Middle frontal gyrus (tissue), 1 donor: ENCODE measurements around the gene PHF20.
"Not testable (repeated sequence)": the region's sequence is repeated elsewhere in the genome, so short reads cannot be mapped to it uniquely, and the experiment has no call there.

ENCODE experiments used
- DNase-seq: peaks from one replicate; pipeline ENCODE4 v3.0.0-alpha.2; 2015; ENCODE audit warnings: low spot score; ENCODE audit errors: extremely low spot score

The PHF20 gene

DNA sequence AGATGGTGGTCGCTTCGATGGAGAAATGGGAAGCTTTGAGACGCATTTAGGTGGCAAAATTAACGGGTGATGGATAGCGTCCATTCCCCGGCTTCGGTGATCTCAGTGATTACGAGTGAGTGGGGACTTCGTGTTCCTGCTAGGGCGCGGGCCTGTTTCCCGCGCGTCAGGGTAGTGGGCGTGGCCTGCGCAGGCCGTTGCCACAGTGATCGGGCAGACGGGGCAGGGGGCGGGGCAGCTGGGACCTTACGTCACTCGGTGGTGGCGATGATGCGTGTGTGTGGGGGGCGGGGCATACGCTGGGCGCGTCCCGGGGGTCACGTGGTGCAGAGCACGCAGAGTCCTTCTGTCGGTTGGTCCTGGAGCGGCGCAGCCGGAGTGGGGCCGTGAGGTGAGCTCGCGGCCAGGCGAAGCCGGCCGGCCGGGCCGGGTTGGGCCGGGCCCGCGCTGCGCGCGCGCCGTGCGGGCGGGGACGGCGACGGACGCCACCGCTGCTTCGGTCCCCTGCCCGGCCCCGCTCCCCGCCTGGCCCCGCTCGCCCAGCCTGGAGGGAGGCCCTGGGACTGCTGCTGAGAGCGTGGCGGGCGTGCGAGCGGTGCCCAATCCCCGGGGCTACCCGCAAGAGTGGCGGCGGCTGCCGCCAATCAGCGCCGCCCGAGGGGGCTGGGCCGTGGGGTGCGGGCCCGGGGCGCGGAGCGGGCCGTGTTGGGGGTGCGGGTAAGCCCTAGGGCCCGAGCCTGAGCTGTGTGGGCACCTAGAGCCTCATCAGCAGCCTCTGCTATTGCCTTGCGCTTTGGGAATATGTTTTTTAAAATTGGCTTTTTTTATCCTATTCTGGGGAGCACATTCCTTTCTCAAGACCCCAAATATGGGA is at the start of gene PHF20:
TSS of gene PHF20 (plus strand) at position 327 of the 874 bp plus-strand sequence. CDS start 29,508 bp downstream, outside the sequence.
- DNase-seq: peak; percentile 86

DNA sequence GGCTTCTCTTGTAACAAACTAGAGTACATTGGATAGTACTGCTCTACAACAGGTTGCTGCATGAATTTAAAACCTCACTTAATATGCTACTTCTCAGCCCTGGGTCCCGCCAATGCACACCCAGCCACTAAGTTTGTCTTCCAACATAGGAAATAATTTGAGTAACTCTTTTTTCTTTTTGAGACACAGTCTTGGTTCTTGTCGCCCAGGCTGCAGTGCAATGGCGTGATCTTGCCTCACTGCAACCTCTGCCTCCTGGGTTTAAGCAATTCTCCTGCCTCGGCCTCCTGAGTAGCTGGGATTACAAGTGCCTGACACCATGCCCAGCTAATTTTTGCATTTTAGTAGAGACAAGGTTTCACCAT is 48.6 kb upstream of the PHF20 start:
- DNase-seq: not testable (repeated sequence)

GRCh38 chr20:35723652-35724320 is 48.0 kb upstream of the PHF20 start:
- not testable (repeated sequence) for DNase-seq

GRCh38 chr20:35724321-35725230 is 47.2 kb upstream of the PHF20 start:
- no peak for DNase-seq

- DNase-seq: no peak
Measured at GRCh38 chr20:35726842-35727711, 44.7 kb upstream of the PHF20 start.

- DNase-seq: no peak
Measured at GRCh38 chr20:35729283-35729807, 42.5 kb upstream of the PHF20 start.

GRCh38 chr20:35729836-35730582 is 41.8 kb upstream of the PHF20 start:
- no peak for DNase-seq

DNA sequence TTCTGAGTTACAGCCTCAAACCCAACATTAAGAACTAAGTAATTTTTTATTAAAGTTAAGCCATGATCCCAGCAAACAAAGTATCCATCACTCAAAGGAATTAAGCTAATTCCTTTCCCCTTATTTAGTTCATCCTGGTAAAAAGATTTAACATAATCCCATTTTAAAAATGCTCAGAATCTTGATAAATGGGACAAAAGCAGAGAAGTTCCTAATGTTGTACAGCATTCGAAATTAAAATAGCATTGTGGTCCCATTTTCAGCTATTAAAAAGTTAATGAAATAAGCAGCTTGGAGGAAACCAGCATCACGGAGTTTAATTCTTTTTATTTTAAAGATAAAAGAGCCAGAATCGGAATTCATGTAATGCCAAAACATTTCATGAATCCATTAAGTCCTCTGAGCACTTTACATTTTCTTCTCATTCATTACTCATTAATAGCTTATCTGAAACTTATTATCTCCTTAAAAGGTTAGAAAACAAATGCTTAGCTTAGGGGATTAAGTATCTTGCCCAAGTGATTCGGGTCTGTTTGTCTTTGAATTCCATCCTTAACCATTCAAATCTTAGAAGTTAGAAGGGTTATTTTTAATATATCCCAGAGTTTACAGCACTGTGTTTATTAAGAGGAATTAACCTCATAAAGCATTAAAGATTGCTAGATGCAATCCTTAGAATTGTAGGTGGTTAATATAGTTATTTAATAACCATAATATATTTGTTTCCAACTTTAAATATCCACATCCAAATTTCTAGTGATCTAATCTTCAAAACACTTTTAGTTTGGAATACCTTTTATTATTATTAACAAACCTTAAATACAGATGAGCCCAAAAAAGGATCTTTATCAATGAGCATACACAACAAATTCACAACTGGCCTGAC is 41.0 kb upstream of the PHF20 start:
- DNase-seq: no peak

DNA sequence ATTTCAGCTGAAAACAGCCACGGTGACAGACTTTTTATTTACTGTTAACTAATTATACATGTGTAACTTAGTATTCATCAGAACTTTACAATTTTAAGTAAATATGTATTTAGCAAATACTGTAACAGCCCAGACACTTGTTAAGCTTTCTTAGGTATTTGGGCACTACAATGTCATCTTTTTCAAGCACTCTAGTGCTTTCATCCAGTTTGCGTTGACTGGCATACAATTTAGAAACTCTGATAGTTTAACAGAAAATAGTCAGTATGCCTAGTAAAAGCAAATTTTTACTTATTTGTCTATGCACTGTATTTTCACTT is 40.4 kb upstream of the PHF20 start:
- DNase-seq: no peak

- DNase-seq: no peak
Measured at GRCh38 chr20:35731862-35732643, 39.8 kb upstream of the PHF20 start.

DNA sequence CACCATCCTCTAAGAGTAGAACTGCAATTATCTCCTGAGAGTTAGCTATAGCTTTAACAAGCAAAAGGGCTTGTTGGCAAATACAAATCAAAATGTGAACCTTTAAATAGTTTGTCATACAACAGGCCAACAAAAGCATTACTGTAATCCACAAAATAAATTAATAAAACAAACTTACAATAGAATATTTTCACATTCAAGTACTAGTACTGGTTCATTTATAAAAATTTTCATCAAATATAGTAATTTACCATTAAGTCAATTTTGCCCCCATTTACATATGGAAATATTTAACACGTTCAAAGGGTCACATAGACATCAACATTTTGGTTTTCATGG is 39.2 kb upstream of the PHF20 start:
- no peak for DNase-seq

DNA sequence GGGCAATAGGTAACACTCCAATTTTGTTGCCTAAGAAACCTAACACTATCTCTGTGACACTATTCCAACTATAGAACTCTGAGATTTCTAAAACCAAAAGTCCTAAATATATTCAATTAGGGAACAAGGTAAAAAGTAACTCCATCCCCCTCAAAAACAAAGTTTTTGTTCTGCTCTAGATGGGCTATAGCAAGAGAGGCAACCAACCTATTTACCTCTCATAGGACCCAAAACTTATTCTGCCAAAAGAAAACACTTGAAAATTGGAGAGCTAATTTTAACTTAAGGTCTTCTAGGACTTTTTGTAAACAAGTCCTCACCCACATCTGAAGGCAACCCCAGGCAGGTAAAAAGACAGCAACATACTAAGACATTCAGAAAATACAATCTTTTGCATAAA is 37.4 kb upstream of the PHF20 start:
- no peak for DNase-seq

- no peak for DNase-seq
Measured at GRCh38 chr20:35734777-35735649, 36.8 kb upstream of the PHF20 start.

- DNase-seq: no peak
Measured at GRCh38 chr20:35735826-35736470, 35.9 kb upstream of the PHF20 start.

GRCh38 chr20:35737865-35738333 is 33.9 kb upstream of the PHF20 start:
- DNase-seq: no peak

- no peak for DNase-seq
Measured at GRCh38 chr20:35738410-35739179, 33.2 kb upstream of the PHF20 start.
